Astrocyte (in vitro differentiated cells and primary cell): ENCODE data around the gene CMIP. TPM values are rescaled to one million over a fixed set of nuclear protein-coding genes. Genes with fewer than 3 reads are reported as not detected.

Source experiments
- DNase-seq: peaks from one replicate; pipeline ENCODE4 v3.0.0-alpha.2; 2010; ENCODE audit warnings: low read depth
- FAIRE-seq: peaks from 2 replicates; lab custom pipeline; 2011; peaks lifted over from hg19 to GRCh38; lab: Jason Lieb, UNC
- H2AFZ ChIP-seq: 2 replicates; pipeline ENCODE4 v1.6.0; 2012; ENCODE audit warnings: low read depth, low read length, inconsistent platforms
- H3K27ac ChIP-seq: 2 replicates; pipeline ENCODE4 v1.5.1; 2011; ENCODE audit warnings: low read depth, low read length, inconsistent platforms
- H3K27me3 ChIP-seq: 2 replicates; pipeline ENCODE4 v1.6.0; 2011; ENCODE audit warnings: low read length, inconsistent platforms; ENCODE audit not compliant: insufficient read depth
- H3K36me3 ChIP-seq: 2 replicates; pipeline ENCODE4 v1.5.1; 2011; ENCODE audit warnings: low read length, inconsistent platforms; ENCODE audit not compliant: insufficient read depth
- H3K4me1 ChIP-seq: 2 replicates; pipeline ENCODE4 v1.5.1; 2011; ENCODE audit warnings: low read length, inconsistent platforms; ENCODE audit not compliant: insufficient read depth
- H3K4me2 ChIP-seq: 2 replicates; pipeline ENCODE4 v1.6.0; 2012; ENCODE audit warnings: low read length, inconsistent platforms
- H3K4me3 ChIP-seq: 2 replicates; pipeline ENCODE4 v1.5.1; 2011; ENCODE audit warnings: low read depth, mild to moderate bottlenecking, low read length, inconsistent platforms; ENCODE audit not compliant: insufficient read depth
- H3K79me2 ChIP-seq: 2 replicates; pipeline ENCODE4 v1.6.0; 2012; ENCODE audit warnings: mild to moderate bottlenecking, low read length, inconsistent platforms; ENCODE audit not compliant: insufficient read depth
- H3K9ac ChIP-seq: 2 replicates; pipeline ENCODE4 v1.6.0; 2012; ENCODE audit warnings: mild to moderate bottlenecking, low read length, inconsistent platforms
- H3K9me3 ChIP-seq: 2 replicates; pipeline ENCODE4 v1.5.1; 2012; ENCODE audit warnings: low read depth, mild to moderate bottlenecking, low read length, inconsistent platforms; ENCODE audit not compliant: insufficient read depth
- H4K20me1 ChIP-seq: 2 replicates; pipeline ENCODE4 v1.6.0; 2012; ENCODE audit warnings: low read length, inconsistent platforms; ENCODE audit not compliant: insufficient read depth
- H3K27ac Mint-ChIP-seq: one replicate; pipeline ENCODE4 v1.8.0; 2021; ENCODE audit warnings: mild to moderate bottlenecking, mixed read lengths; ENCODE audit not compliant: unreplicated experiment
- H3K27me3 Mint-ChIP-seq: one replicate; pipeline ENCODE4 v1.8.0; 2021; ENCODE audit warnings: low read depth, mixed read lengths; ENCODE audit not compliant: unreplicated experiment
- H3K36me3 Mint-ChIP-seq: one replicate; pipeline ENCODE4 v1.8.0; 2021; ENCODE audit warnings: low read depth, mixed read lengths; ENCODE audit not compliant: unreplicated experiment
- H3K4me1 Mint-ChIP-seq: one replicate; pipeline ENCODE4 v1.8.0; 2021; ENCODE audit warnings: low read depth, mixed read lengths; ENCODE audit not compliant: unreplicated experiment
- H3K4me3 Mint-ChIP-seq: one replicate; pipeline ENCODE4 v1.8.0; 2021; ENCODE audit warnings: mild to moderate bottlenecking, moderate library complexity, mixed read lengths; ENCODE audit not compliant: unreplicated experiment
- H3K9me3 Mint-ChIP-seq: one replicate; pipeline ENCODE4 v1.8.0; 2021; ENCODE audit warnings: mild to moderate bottlenecking, mixed read lengths; ENCODE audit not compliant: unreplicated experiment
- EZH2 ChIP-seq: IDR thresholded peaks from 2 replicates; pipeline ENCODE4 v1.6.1; 2012; ENCODE audit warnings: mild to moderate bottlenecking, low read length, inconsistent platforms; ENCODE audit not compliant: insufficient read depth
- total RNA-seq: library from RNA; stranded (reverse); gene quantifications from 2 replicates; pipeline ENCODE4 v1.2.1, GENCODE V29; 2021
- TF ChIP-seq, protein P1 (sequence below): IDR thresholded peaks from 2 replicates; pipeline ENCODE4 v1.5.1; 2011; ENCODE audit warnings: low read depth, mild to moderate bottlenecking, inconsistent platforms, low read length, moderate library complexity; ENCODE audit not compliant: insufficient read depth

Gene CMIP
- total RNA-seq, 1 donor from 2014 or later: 71.5 TPM

DNA sequence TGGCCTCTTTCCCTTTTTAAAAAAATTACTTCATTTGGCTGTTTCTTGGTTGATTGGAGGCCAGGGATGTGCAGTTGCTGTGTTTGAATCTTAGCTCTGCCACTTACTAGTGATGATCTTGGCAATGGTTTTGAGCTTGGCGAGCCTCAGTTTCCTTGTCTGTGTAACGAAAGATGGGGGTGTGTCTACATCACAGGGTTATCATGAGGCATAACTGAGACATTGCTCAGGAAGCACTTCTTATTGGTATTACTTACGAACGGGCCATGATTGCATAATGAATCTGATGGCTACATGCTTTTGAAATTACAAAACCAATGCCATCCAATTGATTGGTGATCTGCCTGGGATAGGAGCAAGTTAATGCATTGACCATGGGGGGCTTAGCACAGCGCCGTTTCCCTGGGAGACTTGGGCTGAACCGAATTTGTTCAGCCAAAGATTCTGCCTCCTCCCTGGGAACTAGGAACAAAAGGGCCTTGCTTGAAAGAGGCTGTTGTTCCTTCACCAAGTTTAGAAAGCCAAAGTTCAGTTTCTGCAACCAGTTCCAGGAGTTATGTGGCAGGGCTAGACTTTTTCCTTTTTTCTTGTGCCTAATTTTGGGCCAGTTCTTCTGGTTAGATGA is 21.9 kb downstream of the CMIP start:
- Histone ChIP-seq H3K9me3 (no peaks in the 10 kb centered on the region), H3K27me3 (no peaks in the 10 kb centered on the region), H2AFZ (no peak overlapping the region), H3K27ac (no peak overlapping the region), H3K4me2 (no peak overlapping the region), H4K20me1 (peaks cover 98% of the 10 kb centered on the region), H3K9ac (no peak overlapping the region), H3K4me3 (no peak overlapping the region), H3K4me1 (no peaks in the 10 kb centered on the region), H3K36me3 (no peaks in the 10 kb centered on the region), H3K79me2 (peaks cover 97% of the 10 kb centered on the region)
- FAIRE-seq (no peak), DNase-seq (peak; percentile 55)
- no peak overlapping the region for H3K27ac Mint-ChIP-seq
- no peak for TF ChIP-seq EZH2
- TF ChIP-seq, protein P1, sequence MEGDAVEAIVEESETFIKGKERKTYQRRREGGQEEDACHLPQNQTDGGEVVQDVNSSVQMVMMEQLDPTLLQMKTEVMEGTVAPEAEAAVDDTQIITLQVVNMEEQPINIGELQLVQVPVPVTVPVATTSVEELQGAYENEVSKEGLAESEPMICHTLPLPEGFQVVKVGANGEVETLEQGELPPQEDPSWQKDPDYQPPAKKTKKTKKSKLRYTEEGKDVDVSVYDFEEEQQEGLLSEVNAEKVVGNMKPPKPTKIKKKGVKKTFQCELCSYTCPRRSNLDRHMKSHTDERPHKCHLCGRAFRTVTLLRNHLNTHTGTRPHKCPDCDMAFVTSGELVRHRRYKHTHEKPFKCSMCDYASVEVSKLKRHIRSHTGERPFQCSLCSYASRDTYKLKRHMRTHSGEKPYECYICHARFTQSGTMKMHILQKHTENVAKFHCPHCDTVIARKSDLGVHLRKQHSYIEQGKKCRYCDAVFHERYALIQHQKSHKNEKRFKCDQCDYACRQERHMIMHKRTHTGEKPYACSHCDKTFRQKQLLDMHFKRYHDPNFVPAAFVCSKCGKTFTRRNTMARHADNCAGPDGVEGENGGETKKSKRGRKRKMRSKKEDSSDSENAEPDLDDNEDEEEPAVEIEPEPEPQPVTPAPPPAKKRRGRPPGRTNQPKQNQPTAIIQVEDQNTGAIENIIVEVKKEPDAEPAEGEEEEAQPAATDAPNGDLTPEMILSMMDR: no peak
- no peak overlapping the region for H3K4me3 Mint-ChIP-seq
- H3K4me1 Mint-ChIP-seq: peaks cover 24% of the 10 kb centered on the region
- H3K27me3 Mint-ChIP-seq: no peaks in the 10 kb centered on the region
- H3K36me3 Mint-ChIP-seq: peaks cover 7% of the 10 kb centered on the region
- no peaks in the 10 kb centered on the region for H3K9me3 Mint-ChIP-seq

DNA sequence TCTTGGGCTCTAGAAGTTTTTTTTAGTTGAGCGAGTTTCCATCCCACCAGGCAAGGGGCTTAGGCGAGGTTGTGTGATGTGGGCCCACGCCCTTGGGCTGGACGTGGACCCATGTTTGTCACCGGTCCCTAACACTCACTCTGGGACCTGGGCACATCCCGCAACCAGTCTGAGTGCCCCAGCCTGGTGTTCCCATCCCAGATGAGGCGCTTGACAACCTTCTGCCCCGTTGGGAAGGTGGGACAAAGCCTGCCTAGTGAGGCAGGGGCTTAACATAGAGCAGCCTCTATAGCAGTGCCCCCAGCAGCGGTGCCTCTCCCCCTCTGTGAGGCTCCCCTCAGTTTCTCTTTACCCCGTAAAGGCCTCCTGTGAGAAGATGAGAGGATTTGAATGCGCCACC is 22.5 kb downstream of the CMIP start:
- no peak for TF ChIP-seq EZH2
- TF ChIP-seq, protein P1: no peak
- no peak overlapping the region for H3K4me2 ChIP-seq
- H3K9me3 ChIP-seq: no peaks in the 10 kb centered on the region
- no peak overlapping the region for H3K27ac ChIP-seq
- H3K36me3 ChIP-seq: no peaks in the 10 kb centered on the region
- H3K4me3 Mint-ChIP-seq: no peak overlapping the region
- H3K4me3 ChIP-seq: no peak overlapping the region
- H3K9ac ChIP-seq: no peak overlapping the region
- H2AFZ ChIP-seq: no peak overlapping the region
- no peaks in the 10 kb centered on the region for H3K27me3 ChIP-seq
- H3K79me2 ChIP-seq: peaks cover 97% of the 10 kb centered on the region
- DNase-seq (no peak), FAIRE-seq (no peak)
- no peaks in the 10 kb centered on the region for H3K4me1 ChIP-seq
- H3K36me3 Mint-ChIP-seq: peaks cover 7% of the 10 kb centered on the region
- peaks cover 29% of the 10 kb centered on the region for H3K4me1 Mint-ChIP-seq
- no peak overlapping the region for H3K27ac Mint-ChIP-seq
- H4K20me1 ChIP-seq: peaks cover 98% of the 10 kb centered on the region
- no peaks in the 10 kb centered on the region for H3K9me3 Mint-ChIP-seq
- H3K27me3 Mint-ChIP-seq: no peaks in the 10 kb centered on the region

DNA sequence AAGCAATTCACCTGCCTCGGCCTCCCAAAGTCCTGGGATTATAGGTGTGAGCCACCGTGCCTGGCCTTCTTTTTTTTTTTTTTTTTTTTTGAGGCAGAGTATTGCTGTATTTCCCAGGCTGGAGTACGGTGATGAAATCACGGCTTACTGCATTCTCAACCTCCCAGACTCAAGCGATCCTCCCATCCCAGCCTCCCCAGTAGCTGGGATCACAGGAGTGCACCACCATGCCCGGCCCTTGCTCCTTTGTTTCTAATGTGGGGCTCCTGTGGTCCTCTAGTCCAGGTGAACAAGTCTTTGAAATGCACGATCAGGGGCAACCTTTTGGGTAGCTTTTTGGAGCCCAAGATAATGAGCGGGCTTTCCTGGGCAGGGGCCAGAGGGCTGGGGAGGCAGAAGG is 23.2 kb downstream of the CMIP start:
- Histone ChIP-seq H4K20me1 (peaks cover 98% of the 10 kb centered on the region), H3K36me3 (no peaks in the 10 kb centered on the region), H3K27ac (no peak overlapping the region), H3K4me3 (no peak overlapping the region), H3K79me2 (peaks cover 97% of the 10 kb centered on the region), H3K4me2 (no peak overlapping the region), H3K4me1 (no peaks in the 10 kb centered on the region), H3K27me3 (no peaks in the 10 kb centered on the region), H3K9me3 (no peaks in the 10 kb centered on the region), H3K9ac (no peak overlapping the region), H2AFZ (no peak overlapping the region)
- H3K36me3 Mint-ChIP-seq: peaks cover 8% of the 10 kb centered on the region
- H3K4me1 Mint-ChIP-seq: peaks cover 29% of the 10 kb centered on the region
- H3K27ac Mint-ChIP-seq: no peak overlapping the region
- FAIRE-seq (no peak), DNase-seq (no peak)
- TF ChIP-seq, protein P1: no peak
- TF ChIP-seq EZH2: no peak
- no peaks in the 10 kb centered on the region for H3K9me3 Mint-ChIP-seq
- no peak overlapping the region for H3K4me3 Mint-ChIP-seq
- H3K27me3 Mint-ChIP-seq: no peaks in the 10 kb centered on the region
